CD8-positive, alpha-beta memory T cell (primary cell): Measurements from ENCODE around the gene SOAT2. TPM values are rescaled to one million over a fixed set of nuclear protein-coding genes. Genes with fewer than 3 reads are reported as not detected.
A peak's percentile ranks its signal among the peaks of the same experiment; 100 is the strongest.

Experiments used
- CTCF ChIA-PET: fragments of 350-600 bp; sonication (Branson Sonifier 250); formaldehyde crosslinking; loops from one replicate; lab custom pipeline; 2021; ENCODE audit warnings: antibody characterized with exemption; lab: Charles Lee
- POLR2A ChIA-PET: fragments of 350-600 bp; sonication (Branson Sonifier 250); formaldehyde crosslinking; loops from one replicate; lab custom pipeline; 2021; ENCODE audit warnings: antibody characterized with exemption; lab: Charles Lee
- DNase-seq, 5 donors: peaks; one replicate each; pipeline versions ENCODE4 v3.0.0 to v3.0.0-alpha.2; 2020 to 2022; ENCODE audit warnings: mixed read lengths in 1 of 5
- H3K27ac ChIP-seq: one replicate; pipeline ENCODE4 v1.7.0; 2013; ENCODE audit warnings: low read depth, mild to moderate bottlenecking, low read length, moderate library complexity
- H3K27me3 ChIP-seq: 2 replicates; pipeline ENCODE4 v1.7.0; 2013; ENCODE audit warnings: low read length, mild to moderate bottlenecking; ENCODE audit not compliant: insufficient read depth, poor library complexity, severe bottlenecking
- H3K36me3 ChIP-seq: 2 replicates; pipeline ENCODE4 v1.7.0; 2013; ENCODE audit warnings: mild to moderate bottlenecking, low read length, moderate library complexity; ENCODE audit not compliant: insufficient read depth
- H3K4me1 ChIP-seq: 2 replicates; pipeline ENCODE4 v1.7.0; 2013; ENCODE audit warnings: mild to moderate bottlenecking, low read length, moderate library complexity; ENCODE audit not compliant: insufficient read depth
- H3K4me3 ChIP-seq: 2 replicates; pipeline ENCODE4 v1.7.0; 2013; ENCODE audit warnings: mild to moderate bottlenecking, low read length
- H3K9me3 ChIP-seq: 2 replicates; pipeline ENCODE4 v1.7.0; 2013; ENCODE audit warnings: mild to moderate bottlenecking, low read length
- H3K27ac Mint-ChIP-seq, 8 donors: one replicate each; pipeline ENCODE4 v1.8.0; 2020 to 2021; ENCODE audit warnings: mixed read lengths in 8 of 8, mild to moderate bottlenecking in 6 of 8, inconsistent platforms in 3 of 8, moderate library complexity in 3 of 8
- H3K27me3 Mint-ChIP-seq, 2 donors: one replicate each; pipeline ENCODE4 v1.8.0; 2020 to 2021; ENCODE audit warnings: mixed read lengths in 2 of 2, mild to moderate bottlenecking in 1 of 2, moderate library complexity in 1 of 2
- H3K36me3 Mint-ChIP-seq, 3 donors: one replicate each; pipeline ENCODE4 v1.8.0; 2020 to 2021; ENCODE audit warnings: mixed read lengths in 3 of 3, inconsistent platforms in 1 of 3, mild to moderate bottlenecking in 1 of 3
- H3K4me1 Mint-ChIP-seq, 3 donors: one replicate each; pipeline ENCODE4 v1.8.0; 2020 to 2021; ENCODE audit warnings: mixed read lengths in 3 of 3, inconsistent platforms in 1 of 3, mild to moderate bottlenecking in 1 of 3
- H3K4me3 Mint-ChIP-seq, 7 donors: one replicate each; pipeline ENCODE4 v1.8.0; 2020 to 2021; ENCODE audit warnings: mixed read lengths in 7 of 7, mild to moderate bottlenecking in 6 of 7, moderate library complexity in 4 of 7, inconsistent platforms in 2 of 7
- H3K9me3 Mint-ChIP-seq, 5 donors: one replicate each; pipeline ENCODE4 v1.8.0; 2020 to 2022; ENCODE audit warnings: mixed read lengths in 5 of 5, mild to moderate bottlenecking in 3 of 5, moderate library complexity in 2 of 5, inconsistent platforms in 1 of 5
- polyA plus RNA-seq: library from polyadenylated mRNA; unstranded; fragments of 300-500 nt; fragmentation: Illumina TruSeq; gene quantifications from one replicate; pipeline ENCODE4 v1.2.3, GENCODE V29; 2021
- total RNA-seq, 2 experiments: library from RNA; stranded (reverse); gene quantifications; one replicate each; pipeline ENCODE4 v1.2.3, GENCODE V29; 2021

The SOAT2 gene
- total and polyA plus RNA-seq, 3 experiments from 2014 or later, result 0.48 to 1.00 (median 0.76) TPM

DNA sequence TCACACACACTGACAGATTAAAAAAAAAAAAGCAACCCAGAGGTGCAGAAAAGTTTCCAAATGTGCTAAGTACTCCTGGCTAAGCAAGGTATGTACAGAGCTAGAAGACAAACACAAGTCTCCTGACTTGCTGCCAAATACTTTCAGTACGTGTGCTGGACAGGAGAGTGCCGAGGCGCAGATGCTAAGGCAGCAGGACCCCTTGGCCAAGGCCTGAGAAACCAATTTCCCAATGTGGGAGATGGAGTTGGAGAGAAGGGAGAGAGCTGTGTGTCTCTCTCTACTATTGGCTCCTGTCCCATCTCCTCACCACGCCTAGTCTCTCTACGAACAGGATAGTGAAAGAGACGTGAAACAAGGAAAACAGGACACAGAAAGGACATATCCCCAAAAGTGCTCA, 29.4 kb upstream of the SOAT2 start:
- Histone ChIP-seq H3K9me3 (no peaks in the 10 kb centered on the region), H3K36me3 (peaks cover 27% of the 10 kb centered on the region), H3K27me3 (no peaks in the 10 kb centered on the region), H3K4me3 (no peak overlapping the region), H3K4me1 (peaks cover 17% of the 10 kb centered on the region), H3K27ac (no peak overlapping the region)
- H3K36me3 Mint-ChIP-seq, result peaks cover 6 to 89% (median 11%) of the 10 kb centered on the region in 3 donors
- no peak for DNase-seq
- no peaks in the 10 kb centered on the region for H3K9me3 Mint-ChIP-seq
- peak overlapping the region in 1 of 7 donors; percentile 67 for H3K4me3 Mint-ChIP-seq
- peak overlapping the region in 5 of 8 donors; percentile 1 to 81 (median 3) for H3K27ac Mint-ChIP-seq
- peaks cover 40 to 71% (median 63%) of the 10 kb centered on the region in 3 donors for H3K4me1 Mint-ChIP-seq
- H3K27me3 Mint-ChIP-seq, result no peaks in the 10 kb centered on the region
- ChIA-PET CTCF (interaction anchor here (1.1 to 1.2 kb wide), 2 partner anchors 20 to 271 kb away, joined by 3 to 4 read pairs; no protein-coding TSS in a partner anchor), POLR2A (interaction anchor here (1.3 kb wide), 1 partner anchor 29 kb away, joined by 5 read pairs; the partner anchor contains the start of gene SOAT2)

DNA sequence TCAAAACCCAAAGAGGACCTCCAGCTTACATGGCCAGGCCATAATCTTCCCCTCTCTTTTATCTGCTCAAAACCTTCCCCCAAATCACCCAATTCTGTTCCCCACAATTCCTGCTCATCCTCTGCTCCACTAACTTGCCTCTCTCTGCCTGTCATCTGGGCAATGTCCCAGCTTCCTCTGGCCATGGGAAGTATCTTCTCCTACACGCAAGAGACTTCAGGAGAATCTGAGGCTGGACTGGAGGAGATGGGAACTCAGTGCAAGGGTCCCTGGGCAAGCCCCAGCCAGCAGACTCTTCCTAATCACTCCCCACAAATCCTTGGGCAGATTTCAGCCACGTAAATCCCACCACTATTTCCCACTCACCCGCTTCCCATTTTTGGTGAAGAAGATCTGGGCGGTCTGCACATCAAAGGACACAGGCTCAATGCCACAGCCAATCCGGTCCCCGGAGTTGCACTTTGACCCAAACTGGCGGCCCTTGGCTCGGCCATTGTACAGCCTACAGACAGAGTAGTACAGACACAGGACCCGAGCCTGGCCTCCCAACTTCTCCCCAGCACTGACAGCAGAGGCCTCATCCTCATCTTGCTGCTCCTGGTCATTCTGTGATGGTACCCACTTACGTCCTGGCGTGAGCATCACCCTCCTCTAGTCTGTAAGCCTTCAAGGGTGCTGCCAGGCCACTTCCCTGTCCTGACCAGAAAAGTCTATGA, 28.8 kb upstream of the SOAT2 start:
- no peak overlapping the region for H3K27ac ChIP-seq
- Mint-ChIP-seq H3K36me3 (peaks cover 6 to 87% (median 11%) of the 10 kb centered on the region in 3 donors), H3K4me3 (peak overlapping the region in 1 of 7 donors; percentile 67), H3K4me1 (peaks cover 43 to 75% (median 63%) of the 10 kb centered on the region in 3 donors), H3K9me3 (no peaks in the 10 kb centered on the region), H3K27ac (peak overlapping the region in 5 of 8 donors; percentile 1 to 83 (median 3)), H3K27me3 (no peaks in the 10 kb centered on the region)
- H3K4me3 ChIP-seq, result no peak overlapping the region
- CTCF ChIA-PET, result interaction anchor here (1.2 to 2.9 kb wide), 3 partner anchors 8 to 271 kb away, joined by 4 to 9 read pairs (median 8); no protein-coding TSS in a partner anchor
- POLR2A ChIA-PET, result interaction anchor here (1.3 kb wide), 1 partner anchor 29 kb away, joined by 5 read pairs; the partner anchor contains the start of gene SOAT2
- no peaks in the 10 kb centered on the region for H3K9me3 ChIP-seq
- peaks cover 17% of the 10 kb centered on the region for H3K4me1 ChIP-seq
- DNase-seq, result no peak
- H3K36me3 ChIP-seq, result peaks cover 27% of the 10 kb centered on the region
- no peaks in the 10 kb centered on the region for H3K27me3 ChIP-seq

DNA sequence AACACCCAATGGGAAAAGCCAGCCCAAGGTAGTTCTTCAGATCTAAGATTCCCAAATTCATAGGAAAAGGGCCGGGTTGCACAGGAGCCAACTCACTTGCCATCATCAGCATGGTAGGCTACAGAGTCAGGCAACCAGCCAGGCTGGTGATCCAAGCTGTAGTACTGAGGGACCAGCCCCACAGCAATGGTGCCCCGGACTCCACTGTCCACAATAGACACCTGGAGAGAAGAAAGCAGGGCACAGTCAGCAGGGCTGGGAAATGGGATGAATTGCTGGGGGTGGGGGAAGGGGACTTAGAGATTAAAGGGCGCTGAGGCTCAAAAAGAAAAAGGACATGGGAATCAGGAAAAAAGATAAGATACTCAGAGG, 28.3 kb upstream of the SOAT2 start:
- Mint-ChIP-seq H3K4me3 (peak overlapping the region in 2 of 7 donors; percentile 51 to 67), H3K27ac (no peak overlapping the region), H3K9me3 (no peaks in the 10 kb centered on the region), H3K4me1 (peaks cover 48 to 80% (median 68%) of the 10 kb centered on the region in 3 donors), H3K27me3 (peaks cover 0 to 1% of the 10 kb centered on the region in 2 donors), H3K36me3 (peaks cover 6 to 84% (median 11%) of the 10 kb centered on the region in 3 donors)
- Histone ChIP-seq H3K9me3 (no peaks in the 10 kb centered on the region), H3K27me3 (no peaks in the 10 kb centered on the region), H3K27ac (no peak overlapping the region), H3K4me1 (peaks cover 21% of the 10 kb centered on the region), H3K36me3 (peaks cover 27% of the 10 kb centered on the region), H3K4me3 (no peak overlapping the region)
- POLR2A ChIA-PET, result no interaction called here
- CTCF ChIA-PET, result interaction anchor here (1.5 to 2.9 kb wide), 2 partner anchors 9 to 24 kb away, joined by 8 to 9 read pairs; no protein-coding TSS in a partner anchor
- peak in 1 of 5 donors; percentile 40 for DNase-seq

DNA sequence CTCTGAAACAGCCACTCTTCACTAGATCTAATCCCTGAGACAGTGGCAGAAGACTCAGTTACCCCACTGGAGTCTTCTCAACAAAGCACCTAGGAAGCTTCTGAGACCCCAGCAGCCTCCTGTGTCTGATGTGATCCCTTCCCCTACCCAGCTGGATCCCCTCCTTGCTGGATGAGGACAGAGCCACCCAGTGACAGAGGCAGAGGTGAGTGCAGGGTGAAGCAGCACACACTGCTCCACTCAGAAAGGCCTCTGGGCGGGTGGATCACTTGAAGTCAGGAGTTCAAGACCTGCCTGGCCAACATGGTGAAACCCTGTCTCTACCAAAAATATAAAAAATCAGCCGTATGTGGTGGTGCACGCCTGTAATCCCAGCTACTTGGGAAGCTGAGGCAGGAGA, 26.8 kb upstream of the SOAT2 start:
- H3K27ac ChIP-seq, result no peak overlapping the region
- ChIA-PET CTCF (interaction anchor here (0.9 to 6.2 kb wide), 3 partner anchors 11 to 26 kb away, joined by 3 to 55 read pairs (median 9); partner anchors contain the start of gene SOAT2), POLR2A (no interaction called here)
- H3K4me1 Mint-ChIP-seq, result peaks cover 49 to 78% (median 68%) of the 10 kb centered on the region in 3 donors
- no peak overlapping the region for H3K4me3 ChIP-seq
- H3K4me3 Mint-ChIP-seq, result peak overlapping the region in 3 of 7 donors; percentile 8 to 94 (median 65)
- H3K9me3 Mint-ChIP-seq, result no peaks in the 10 kb centered on the region
- peaks cover 0 to 1% of the 10 kb centered on the region in 2 donors for H3K27me3 Mint-ChIP-seq
- no peak for DNase-seq
- H3K27me3 ChIP-seq, result no peaks in the 10 kb centered on the region
- peaks cover 27% of the 10 kb centered on the region for H3K36me3 ChIP-seq
- H3K9me3 ChIP-seq, result no peaks in the 10 kb centered on the region
- H3K27ac Mint-ChIP-seq, result peak overlapping the region in 2 of 8 donors; percentile 8 to 19
- H3K4me1 ChIP-seq, result peaks cover 21% of the 10 kb centered on the region
- peaks cover 6 to 70% (median 11%) of the 10 kb centered on the region in 3 donors for H3K36me3 Mint-ChIP-seq

DNA sequence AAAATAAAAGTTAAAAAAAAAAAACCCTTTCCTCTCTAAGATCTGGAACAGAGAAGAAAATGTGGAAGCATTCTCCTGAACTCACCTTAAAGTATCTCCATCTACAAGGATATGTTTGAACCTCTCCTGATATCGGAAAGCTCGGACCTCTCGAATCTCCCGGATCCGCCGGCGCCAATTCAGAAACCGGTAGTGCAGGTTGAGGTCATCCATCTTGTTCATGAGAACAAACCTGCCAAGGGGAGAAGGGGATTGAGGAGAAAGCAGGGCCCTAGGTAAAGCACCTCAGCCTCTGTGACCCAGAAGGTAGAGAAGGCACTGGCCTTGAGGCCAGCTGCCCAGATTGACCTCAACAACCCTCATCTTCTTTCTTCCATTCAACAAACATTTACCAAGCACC, 26.3 kb upstream of the SOAT2 start:
- Mint-ChIP-seq H3K27ac (peak overlapping the region in 6 of 8 donors; percentile 8 to 89 (median 40)), H3K36me3 (peaks cover 6 to 65% (median 9%) of the 10 kb centered on the region in 3 donors), H3K27me3 (peaks cover 0 to 1% of the 10 kb centered on the region in 2 donors), H3K9me3 (no peaks in the 10 kb centered on the region), H3K4me3 (peak overlapping the region; percentile 85 to 95 (median 91)), H3K4me1 (peaks cover 47 to 74% (median 65%) of the 10 kb centered on the region in 3 donors)
- H3K9me3 ChIP-seq, result no peaks in the 10 kb centered on the region
- DNase-seq, result peak in 1 of 5 donors; percentile 26
- ChIA-PET CTCF (interaction anchor here (1.1 to 6.2 kb wide), 4 partner anchors 12 to 23 kb away, joined by 3 to 55 read pairs (median 6); partner anchors contain the start of gene IGFBP6), POLR2A (interaction anchor here (0.5 kb wide), 1 partner anchor 35 kb away, joined by 3 read pairs; no protein-coding TSS in a partner anchor)
- no peak overlapping the region for H3K4me3 ChIP-seq
- peaks cover 21% of the 10 kb centered on the region for H3K4me1 ChIP-seq
- H3K27me3 ChIP-seq, result no peaks in the 10 kb centered on the region
- peaks cover 25% of the 10 kb centered on the region for H3K36me3 ChIP-seq
- no peak overlapping the region for H3K27ac ChIP-seq

DNA sequence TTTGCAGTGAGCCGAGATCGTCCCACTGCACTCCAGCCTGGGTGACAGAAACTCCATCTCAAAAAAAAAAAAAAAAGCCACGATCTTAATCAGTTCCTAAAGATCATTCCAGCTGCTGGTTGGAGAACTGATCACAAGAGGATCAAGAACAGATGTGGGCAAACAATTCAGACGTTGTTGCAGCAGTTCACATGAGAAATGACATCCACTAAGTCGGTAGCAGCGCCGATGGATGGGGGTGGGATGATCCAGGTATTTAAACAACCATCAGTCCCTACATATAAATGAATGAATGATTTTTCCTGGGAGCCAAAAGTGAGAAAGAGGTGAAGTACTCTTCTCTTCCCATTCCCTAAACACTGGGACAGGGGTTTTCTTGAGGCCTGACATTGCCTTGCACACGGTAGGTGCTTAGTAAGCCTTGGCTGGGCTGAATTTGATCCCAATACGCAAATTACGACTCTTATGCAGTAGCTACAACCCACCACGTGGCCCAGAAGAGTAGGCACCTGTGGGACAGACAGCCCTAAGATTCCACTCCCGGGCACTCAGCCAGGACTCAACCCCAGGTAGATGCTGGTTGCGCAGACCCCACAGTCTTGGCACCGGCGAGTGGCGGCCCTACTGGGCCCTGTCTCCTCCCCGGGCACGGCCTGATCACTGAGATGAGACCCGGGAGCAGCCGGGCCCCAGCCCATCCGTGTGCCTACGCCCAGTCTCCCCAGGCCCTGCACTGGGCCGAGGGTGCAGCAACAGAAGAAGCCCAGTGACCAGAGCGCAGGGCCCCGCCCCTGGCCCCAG, 24.7 kb upstream of the SOAT2 start:
- H3K27me3 ChIP-seq, result no peaks in the 10 kb centered on the region
- peaks cover 23% of the 10 kb centered on the region for H3K36me3 ChIP-seq
- DNase-seq, result peak in 2 of 5 donors; percentile 20 to 73
- peak overlapping the region; percentile 87 for H3K4me3 ChIP-seq
- Mint-ChIP-seq H3K4me1 (peaks cover 45 to 67% (median 57%) of the 10 kb centered on the region in 3 donors), H3K27me3 (peaks cover 0 to 1% of the 10 kb centered on the region in 2 donors), H3K4me3 (peak overlapping the region; percentile 85 to 95 (median 91)), H3K36me3 (peaks cover 6 to 51% (median 6%) of the 10 kb centered on the region in 3 donors), H3K27ac (peak overlapping the region; percentile 83 to 98 (median 93)), H3K9me3 (no peaks in the 10 kb centered on the region)
- CTCF ChIA-PET, result interaction anchor here (0.7 to 6.2 kb wide), 9 partner anchors 13 to 243 kb away, joined by 3 to 55 read pairs (median 8); partner anchors contain the start of genes AAAS, IGFBP6 and SOAT2
- H3K4me1 ChIP-seq, result peaks cover 21% of the 10 kb centered on the region
- H3K27ac ChIP-seq, result peak overlapping the region; percentile 84
- no peaks in the 10 kb centered on the region for H3K9me3 ChIP-seq
- POLR2A ChIA-PET, result interaction anchor here (0.6 to 2.2 kb wide), 13 partner anchors 13 to 422 kb away, joined by 3 to 18 read pairs (median 6); partner anchors contain the start of genes AAAS, CSAD, EIF4B and IGFBP6
